HG02870 (cell line): ENCODE measurements around the gene BMP7.

ENCODE experiments used
- ATAC-seq: cut with Tn5 transposase; IDR thresholded peaks from one replicate; pipeline ENCODE4 v1.9.1; 2021; ENCODE audit warnings: mild to moderate bottlenecking, moderate library complexity; ENCODE audit not compliant: unreplicated experiment

The BMP7 gene

DNA sequence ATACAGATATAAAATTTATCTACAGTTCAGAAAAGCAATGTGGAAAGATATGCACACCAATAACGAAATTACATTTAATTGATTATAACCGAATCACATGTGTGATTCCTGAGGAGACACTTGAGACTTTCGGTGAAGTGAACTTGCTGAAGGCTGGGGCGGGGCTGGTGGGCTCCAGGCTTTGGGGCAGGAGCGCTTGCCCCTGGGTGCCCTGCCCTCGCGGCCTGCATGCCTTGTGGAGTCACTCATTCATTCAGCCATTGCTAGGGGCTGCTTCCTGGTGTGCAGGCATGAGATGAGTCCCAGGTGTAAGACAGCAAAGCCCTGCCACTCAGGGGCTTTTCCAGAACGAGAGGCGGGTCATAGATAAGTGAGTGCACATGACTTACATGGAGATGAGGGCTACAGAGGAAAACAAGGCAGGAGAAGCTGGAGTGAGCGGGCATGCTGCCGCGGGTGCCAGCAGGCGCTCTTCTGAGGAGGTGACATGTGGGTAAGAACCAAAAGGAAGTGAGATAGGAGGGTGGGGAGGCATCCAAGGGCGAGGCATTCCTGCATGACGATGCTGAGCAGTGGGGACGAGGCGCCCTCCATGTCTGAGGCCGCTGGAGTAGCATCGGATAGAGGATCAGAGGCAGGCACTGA lies 88.7 kb downstream of the BMP7 start:
- ATAC-seq, result no peak

DNA sequence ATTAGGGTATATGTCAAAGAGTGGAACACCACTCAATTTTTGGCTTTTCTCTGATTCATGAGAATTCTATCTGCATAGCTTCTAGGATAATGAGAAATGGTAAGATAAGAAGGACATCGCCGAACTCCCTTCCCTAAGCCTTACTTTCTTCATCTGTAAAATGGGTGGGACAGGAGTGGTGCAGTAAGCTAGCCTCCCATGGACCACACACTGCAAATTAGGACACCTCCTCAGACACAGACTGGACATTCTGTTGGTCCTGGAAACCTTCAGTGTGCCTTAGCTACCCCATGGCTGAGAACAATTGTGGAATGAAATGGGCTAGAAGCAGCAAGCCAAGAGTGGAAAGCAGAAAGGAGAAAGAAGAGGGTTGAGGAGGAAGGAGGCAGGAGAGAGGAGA lies 89.6 kb downstream of the BMP7 start:
- no peak for ATAC-seq

DNA sequence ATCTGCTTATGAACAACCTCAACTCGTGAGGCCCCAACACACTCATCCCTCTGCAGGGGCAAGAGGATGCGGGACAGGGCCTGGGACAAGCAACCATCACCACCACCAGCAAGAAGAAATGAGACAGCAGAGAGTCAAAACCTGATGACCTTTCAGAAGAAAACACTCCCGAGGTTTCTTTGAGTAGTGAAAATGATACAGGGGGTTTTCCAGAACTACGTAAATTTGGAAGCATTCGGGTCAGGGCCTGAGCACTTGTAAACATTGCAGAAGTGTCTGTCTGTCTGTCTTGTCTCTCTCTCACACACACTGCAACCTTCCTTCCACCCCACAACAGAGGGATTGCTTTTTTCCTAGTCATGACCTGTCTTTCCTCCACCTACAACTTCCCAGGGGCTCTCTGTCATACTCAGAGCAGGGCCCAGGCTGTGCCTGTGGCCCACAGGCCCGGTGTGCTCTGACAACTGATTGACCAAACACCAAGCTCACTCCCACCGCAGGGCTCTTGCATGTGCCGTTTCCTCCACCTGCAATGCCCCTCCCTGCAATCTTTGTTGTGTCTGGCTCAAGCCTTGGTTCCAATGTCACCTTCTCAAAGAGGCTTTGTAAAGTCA lies 90.9 kb downstream of the BMP7 start:
- ATAC-seq, result peak; percentile 75

DNA sequence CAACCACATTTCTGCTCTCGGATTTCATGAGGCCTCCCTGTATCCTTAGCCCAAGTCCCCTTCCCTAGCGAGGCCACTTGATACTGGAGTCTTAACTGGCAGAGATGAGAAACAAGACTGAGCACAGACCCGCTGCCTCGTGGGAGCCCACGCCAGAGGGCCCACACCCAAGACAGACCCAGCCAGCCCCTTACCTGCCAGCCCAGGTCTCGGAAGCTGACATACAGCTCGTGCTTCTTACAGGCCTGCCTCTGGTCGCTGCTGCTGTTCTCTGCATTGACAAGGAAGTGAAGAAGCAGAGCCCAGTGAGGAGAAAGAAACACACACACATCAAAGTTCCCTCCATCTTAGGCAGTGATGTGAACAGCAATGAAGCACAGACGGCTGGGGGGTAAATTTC lies 91.7 kb downstream of the BMP7 start:
- no peak for ATAC-seq

DNA sequence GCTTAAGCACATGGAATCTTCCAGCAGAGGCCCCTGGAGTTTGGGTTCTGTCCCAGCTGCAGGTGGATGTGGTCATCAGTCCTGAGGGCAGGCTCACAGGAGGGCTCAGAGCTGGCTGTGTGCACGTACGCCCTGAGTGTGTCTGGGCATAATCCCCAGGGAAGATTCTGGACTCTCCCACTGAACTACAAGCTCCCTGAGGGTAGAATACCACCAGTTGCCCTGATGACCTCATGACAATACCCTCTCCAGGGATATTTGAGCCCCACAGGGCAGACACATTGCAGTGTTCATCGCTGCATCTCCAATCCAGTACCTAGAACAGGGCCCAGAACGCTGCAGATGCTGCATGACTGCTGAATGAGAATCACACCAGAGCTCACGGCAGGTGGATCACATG lies 92.5 kb downstream of the BMP7 start:
- no peak for ATAC-seq

DNA sequence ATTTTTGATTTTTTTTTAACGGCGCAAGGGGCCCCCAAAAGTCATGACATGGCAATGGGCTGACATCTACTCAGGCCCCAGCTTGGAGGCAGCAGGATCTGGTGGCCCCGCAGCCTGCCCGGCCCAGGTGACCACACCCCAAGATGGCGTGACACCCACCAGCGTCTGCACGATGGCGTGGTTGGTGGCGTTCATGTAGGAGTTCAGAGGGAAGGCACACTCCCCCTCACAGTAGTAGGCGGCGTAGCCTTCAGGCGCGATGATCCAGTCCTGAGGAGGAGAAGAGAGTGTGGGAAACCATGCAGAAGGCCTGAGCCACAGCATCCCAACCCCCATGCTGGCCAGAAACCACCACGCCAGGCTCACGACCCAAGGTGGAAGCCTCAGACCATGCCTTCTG lies 93.4 kb downstream of the BMP7 start:
- ATAC-seq, result no peak

DNA sequence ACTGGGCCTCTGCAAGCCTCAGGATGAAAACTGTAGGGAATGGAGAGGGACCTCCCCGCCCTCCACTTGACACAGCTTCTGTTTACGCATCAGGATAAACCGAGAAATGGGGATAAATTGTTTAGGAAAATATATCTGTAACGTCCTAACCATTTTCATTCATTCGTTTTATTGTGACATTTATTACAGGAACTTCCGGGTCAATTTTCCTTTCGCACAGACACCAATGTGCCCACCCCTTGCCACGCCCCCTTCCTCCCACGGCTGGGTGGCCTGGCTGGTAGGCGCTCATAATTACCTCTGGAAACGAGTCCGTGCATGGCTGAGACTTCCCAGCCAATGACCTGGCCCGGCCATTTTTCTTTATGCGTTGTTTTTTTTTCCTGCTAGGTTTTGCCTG lies 96.1 kb downstream of the BMP7 start:
- no peak for ATAC-seq

DNA sequence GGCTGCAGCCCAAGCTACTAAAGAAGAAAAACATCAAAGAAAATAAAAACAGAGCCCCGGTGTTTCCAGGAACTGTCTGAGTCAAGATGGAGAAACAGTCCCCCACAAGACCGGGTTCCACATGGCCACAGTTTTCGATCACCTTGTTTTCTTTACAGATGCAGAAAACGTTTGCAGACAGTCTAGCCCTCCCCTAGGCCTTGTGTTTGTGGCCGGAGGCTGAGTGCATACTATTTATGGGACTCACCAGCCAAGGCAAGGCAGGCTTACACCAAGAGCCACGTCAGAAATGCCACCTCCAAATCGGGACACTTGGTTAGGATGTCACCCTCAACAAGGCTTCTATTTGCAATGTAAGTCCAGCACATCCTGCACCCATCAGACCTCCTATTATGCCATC lies 97.3 kb downstream of the BMP7 start:
- no peak for ATAC-seq

DNA sequence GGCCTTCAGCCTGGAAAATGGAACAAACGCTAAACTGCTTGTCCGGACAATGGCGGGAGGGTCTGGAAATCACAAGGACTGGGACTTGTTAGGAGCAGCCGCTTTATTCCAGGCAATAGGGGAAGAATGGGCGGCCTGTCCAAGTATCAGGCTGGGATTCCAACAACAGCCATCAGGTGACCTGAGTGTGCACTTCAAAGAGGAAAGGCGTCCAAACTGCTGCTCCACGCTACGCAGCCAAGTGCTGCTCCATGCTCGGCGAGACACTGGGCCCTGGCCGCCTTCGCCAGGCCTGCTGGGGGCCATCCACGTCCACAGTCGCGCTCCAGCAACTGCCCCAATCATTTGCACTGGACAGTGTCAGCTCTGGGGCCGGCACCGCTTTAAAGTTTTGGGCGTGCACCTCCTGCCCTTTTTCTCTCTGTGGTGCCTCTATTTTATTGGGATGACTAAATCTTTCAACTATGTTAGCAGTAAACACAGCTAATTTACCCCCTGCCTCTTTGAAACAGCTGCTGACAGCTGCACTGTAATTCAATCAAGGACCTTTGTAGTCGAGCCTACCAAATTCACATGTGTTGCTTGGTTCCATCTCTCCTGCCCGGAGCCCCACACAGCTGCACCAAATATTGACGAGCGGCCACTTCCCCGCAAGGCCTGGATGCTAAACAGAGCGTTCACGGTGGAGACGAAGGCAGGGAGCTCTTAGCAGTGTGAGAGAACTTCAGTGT lies 98.3 kb downstream of the BMP7 start:
- no peak for ATAC-seq

DNA sequence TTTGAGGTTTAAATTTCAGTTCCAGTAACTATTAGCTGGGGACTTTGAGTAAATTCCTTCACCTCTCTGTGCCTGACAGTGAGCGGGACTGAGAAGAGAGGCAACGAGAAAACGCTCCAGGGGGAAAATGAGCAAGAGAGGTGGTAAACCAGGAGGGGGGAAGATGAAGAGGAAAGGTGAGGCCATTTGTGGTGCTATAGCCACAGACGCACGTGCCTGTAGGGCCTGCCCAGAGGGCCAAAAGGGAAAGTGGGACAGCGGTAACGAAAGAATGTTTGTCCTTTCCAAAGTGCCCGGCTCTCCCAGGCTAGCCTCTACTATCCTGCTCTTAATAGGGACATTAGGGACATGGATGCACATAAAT lies 99.2 kb downstream of the BMP7 start:
- no peak for ATAC-seq

DNA sequence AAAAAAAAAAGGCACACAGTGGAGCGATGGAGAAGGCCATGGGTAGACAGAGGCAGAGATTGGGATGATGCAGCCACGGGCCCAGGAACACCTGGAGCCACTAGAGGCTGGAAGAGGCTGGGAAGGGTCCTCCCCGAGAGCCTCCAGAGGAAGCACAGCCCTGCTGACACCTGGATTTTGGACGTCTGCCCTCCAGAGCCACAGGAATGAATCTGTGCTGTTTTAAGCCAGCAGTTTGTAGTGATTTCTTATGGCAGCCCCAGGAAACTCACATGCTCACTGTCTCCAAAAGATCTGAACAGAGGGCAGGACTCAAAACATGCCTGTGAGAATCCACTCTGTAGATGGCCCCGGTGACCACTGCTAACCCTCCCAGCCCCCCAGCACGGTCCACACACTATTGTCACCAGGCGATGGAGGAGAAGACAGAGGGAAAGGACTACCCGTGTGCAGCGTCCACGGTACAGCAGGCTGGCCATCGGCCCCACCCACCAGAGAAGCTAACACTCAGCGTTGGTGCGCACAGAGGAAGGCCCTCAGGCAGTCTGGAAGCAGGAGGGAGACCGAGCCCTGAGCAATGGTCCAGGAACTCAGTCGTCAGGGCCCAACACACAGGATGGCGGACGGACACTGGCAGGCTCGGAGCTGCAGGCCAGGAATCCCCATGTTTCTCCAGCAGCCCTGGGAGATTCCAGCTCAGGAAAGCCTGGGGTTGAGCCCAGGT lies 99.7 kb downstream of the BMP7 start:
- ATAC-seq, result no peak

DNA sequence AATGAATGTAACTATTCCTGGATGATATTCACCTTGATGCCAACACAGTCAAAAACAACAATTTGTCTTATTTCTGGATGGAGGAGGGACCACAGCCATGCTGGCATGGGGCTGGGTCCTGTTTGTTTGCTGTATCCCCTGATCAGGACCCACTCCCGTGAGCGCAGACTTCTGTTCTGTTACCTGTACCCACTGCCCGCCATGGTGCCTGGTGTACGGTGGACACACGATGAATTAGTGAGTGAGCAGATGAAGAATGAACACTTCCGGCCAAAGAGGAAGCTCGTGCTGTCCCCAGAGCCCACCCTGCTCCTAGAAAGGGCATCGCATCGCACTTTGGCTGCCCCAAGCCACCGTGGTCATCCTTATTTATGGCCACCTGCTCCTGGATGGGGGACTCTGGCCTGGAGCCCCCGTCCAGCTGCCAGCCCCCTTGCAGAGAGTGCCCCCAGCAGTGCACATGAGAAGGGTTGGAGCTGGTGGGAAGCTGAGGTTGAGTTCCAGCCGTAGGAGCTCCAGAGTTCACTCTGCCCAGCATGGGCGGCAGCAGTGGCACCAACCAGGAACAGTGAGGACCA lies 100.9 kb downstream of the BMP7 start:
- ATAC-seq, result no peak

DNA sequence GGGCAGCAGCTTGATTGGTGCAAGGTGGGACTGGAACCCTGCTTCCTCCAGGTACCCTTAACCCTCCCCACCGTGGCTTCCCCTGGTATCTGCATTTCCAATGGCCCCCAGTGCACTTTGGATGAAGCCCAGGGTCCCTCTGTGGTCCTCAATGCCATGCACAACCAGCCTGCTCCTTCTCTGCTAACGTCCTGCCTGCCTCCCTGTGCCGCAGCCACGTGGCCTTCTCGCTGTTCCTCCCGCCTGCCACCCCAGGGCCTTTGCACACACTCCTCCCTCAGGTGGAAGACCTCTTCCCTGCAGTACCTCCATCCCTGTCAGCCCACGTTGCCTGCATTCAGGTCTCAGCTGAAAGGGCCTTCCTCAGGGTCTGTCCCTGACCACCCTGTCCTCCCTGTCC lies 101.6 kb downstream of the BMP7 start:
- no peak for ATAC-seq

DNA sequence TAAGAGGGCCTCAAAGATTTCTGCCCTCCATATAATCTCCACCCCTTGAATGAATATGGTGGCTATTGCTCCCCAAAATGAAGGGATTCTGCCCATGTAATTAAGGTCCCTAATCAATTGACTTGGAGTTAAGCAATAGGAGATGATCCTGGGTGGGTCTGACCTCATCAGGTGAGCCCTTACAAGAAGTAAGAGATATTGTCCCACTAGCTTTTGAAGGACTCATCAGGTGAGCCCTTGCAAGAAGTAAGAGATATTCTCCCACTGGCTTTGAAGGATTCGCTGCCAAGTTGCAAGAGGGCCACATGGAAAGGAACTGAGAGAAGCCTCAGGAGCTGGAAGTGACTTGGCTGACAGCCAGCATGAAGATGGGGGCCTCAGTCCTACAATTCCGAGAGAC lies 103.4 kb downstream of the BMP7 start:
- ATAC-seq, result no peak

DNA sequence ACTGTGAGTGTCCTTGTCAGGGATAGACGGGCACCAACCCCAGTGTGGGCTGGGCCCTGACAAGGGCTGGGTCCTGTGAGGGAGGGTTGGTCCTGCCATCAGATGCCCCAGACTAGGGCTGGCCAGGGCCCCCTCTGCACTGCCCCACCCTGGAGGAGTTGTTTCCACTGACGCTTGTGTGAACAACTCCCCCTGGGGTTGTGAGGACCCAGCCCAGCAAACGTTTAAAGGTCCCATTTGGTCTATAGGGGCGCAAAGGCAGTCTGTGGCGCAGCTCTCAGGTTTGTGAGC lies 104.1 kb downstream of the BMP7 start:
- no peak for ATAC-seq

DNA sequence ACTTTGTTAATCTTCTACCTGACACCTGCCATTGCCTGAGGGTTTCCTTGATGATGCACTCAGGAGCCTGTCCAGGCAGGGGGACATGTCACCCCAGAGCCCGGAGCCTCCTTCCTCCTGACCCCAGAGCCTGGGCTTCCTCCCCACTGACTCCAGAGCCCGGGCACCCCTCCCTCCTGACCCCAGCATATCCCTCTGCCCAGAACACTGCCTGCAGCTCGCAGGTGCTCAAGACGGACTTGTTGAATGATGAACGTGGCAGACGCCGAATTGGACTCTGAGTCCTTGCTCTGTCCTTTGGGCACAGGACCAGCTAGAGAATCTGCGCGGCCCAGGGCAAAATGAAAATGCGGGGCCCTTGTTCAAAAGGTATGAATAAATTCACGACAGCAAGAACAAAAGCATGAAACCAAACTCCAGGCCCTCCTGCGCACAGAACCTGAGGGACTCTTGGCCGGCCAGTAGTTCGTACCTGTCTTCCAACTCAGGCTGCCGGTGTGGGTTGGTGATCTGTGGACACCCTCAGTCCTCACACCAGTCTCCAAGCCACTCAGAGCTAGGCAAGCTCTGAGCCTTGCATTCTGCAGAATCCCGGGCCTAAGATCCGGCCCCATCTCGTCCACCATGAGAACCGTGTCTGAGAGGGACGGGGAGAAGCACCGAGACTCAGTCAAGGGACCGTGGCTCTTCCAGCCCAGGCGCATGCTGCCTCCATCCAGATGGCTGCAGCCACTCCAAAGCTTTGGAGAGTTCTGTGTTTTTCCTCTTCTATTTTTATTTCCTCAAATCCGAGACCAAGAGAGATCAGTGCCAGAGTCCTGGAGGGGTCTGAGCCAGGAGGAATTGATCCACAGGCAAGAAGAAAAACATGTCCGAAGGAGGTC lies 104.7 kb downstream of the BMP7 start:
- no peak for ATAC-seq

DNA sequence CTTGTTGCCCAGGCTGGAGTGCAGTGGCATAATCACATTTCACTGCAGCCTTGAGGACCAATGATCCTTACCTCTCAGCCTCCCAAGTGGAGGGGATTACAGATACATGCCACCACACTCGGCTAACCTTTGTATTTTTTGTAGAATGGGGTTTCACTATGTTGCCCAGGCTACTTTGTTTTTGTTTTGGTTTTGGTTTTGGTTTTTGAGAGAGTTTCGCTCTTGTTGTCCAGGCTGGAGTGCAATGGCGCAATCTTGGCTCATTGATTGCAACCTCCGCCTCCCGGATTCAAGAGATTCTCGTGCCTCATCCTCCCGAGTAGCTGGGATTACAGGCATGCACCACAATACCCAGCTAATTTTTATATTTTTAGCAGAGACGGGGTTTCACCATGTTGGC lies 105.5 kb downstream of the BMP7 start:
- no peak for ATAC-seq

DNA sequence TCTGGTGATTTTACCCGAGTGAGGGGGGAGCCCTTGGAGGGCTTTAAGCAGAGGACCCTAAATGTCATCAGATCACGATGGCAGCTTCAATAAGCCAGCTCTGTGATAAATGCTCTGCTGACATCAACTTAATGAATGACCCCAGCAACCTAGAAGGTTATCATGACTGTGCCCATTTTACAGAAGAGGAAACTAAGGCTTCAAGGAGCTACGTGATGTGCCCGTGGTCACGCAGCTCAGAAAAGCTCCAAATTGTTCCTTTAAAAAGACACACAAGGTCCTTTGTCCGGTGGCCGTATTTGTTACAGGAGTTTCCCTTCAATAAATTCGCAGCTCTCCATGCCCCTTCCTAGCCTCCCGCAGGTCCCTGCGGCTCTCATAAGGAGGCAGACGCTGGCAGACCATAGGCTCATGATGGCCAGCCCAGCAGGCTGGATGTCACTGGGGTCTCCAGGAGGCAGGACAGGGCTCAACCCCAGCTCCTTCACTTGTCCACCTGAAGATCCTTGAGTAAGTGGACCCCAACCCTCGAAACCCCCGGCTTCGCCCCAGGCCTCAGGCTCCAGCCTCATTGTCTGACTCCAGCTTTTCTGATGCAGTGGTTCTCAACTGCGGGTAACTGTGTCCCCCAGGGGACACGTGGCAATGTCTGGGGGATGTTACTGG lies 106.4 kb downstream of the BMP7 start:
- ATAC-seq, result no peak

DNA sequence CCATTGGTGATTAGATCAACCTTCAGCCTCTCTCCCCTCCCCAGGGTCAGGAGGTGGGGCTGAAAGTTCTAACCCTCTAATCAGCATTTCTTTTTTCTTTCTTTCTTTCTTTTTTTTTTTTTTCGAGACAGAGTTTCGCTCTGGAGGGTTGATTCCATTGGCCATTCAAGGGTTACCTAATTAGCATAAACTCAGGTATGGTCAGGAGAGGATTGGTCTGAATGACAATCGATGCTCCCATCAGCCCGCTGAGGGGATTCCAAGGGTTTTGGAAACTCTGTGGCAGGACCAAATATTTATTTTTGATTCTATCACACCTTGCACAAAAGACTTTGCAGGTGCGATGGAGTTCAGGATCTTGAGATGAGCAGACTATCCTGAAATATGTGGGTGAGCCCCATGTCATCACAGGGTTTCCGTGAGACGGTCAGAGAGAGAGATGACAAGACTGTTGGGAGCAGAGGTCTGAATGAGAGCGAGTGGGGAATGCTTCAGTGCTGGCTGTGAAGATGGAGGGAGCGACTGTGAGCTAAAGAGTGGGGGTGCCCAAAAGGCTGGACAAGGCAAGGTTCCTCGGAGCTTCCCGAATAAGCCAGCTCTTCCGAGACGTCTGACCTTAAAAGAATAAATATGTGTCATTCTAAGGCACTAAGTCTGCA lies 107.1 kb downstream of the BMP7 start:
- no peak for ATAC-seq

DNA sequence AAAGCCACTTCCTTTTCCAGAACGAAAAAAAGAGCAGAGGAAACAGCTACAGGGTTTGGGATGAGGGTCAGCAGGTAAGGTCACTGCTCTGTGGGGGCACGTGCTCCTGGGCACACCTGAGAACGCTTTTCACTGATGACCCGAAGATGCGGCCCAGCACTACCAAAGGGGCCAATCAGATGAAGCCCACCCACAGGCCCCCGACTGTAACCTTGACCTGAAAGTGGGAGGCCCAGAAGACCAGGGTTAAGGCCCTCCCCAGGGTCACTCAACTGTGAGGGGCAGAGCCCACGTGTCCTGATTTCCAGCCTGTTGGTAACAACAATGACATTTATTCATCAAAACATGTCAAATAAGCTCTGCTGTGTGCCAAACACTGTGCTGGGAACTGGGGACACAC lies 108.0 kb downstream of the BMP7 start:
- no peak for ATAC-seq
